SH-SY5Y (cell line): Measurements from ENCODE around the gene EIF2B2.

Experiments used
- GATA2 ChIP-seq: IDR thresholded peaks from 2 replicates; pipeline ENCODE4 v1.6.1; 2011; ENCODE audit warnings: mild to moderate bottlenecking, low read depth, low read length
- GATA3 ChIP-seq: IDR thresholded peaks from 2 replicates; pipeline ENCODE4 v1.6.1; 2011; ENCODE audit warnings: low read depth, mild to moderate bottlenecking, low read length, moderate library complexity

DNA sequence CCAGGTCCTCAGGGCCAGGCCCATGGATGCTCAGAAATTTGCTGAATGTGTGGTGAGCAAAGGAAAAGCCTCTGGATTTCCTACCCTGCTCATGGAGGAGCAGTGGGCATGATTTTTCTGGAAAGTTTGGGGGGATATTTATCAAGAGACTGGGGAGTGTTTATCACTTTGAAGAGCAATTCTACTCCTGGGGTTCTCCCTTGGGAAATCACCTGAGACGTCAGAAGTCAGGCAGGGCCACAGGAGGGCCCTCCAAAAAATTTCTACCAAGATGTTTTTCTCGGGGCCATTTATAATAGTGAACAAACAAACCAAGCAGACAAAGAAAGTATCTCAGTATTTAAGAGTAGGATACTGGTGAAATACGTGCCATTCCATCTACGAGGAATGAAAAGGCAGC, 20.1 kb upstream of the EIF2B2 start:
- TF ChIP-seq GATA2 = no peak
- no peak for TF ChIP-seq GATA3
